ENCODE data around the gene RHBDF1. TPM values are rescaled to one million over a fixed set of nuclear protein-coding genes. Genes with fewer than 3 reads are reported as not detected.

The RHBDF1 gene
- total and polyA plus RNA-seq, 5 donors, result 20.4 to 29.6 (median 24.7) TPM

DNA sequence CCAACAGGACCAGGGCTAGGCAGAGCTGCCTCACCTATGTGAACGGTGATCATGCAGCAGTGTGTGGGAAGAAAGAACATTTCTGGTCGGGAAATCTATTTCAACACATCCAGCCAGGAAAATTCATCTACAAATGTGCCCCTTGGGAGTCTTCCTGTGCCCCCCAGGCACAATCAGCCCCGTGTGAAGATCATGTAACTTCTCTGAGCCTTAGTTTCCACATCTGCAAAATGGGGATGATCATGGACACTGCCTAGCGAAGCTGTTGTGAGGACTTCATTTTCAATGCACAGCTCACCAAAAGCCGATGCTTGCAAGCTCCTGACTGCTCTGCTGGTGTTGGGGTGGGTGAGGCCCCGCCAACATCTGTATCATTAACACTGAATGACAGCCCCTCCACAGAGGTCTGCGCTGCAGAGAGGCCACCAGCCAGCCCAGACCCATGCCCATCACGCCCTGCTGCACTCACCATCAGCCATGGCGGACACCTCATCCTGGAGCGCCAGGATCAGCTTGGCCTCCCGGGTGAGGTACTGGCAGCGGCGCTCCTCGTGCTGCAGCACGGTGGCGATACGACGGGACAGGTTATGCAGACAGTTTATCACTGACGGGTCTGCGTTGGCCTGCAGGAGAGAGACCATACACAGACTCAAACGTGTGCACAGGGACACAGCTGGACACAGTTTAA lies 39.9 kb upstream of the RHBDF1 start:
- intact Hi-C loops (cut with DNase I), result no loop called here
- 93% methylated on average over 21 of the region's 21 CpGs for WGBS
- H3K4me1 ChIP-seq (ENCODE audit: control insufficient read depth, insufficient read depth, low read length), result peaks cover 3% of the 10 kb centered on the region
- DNase-seq (no peak), ATAC-seq (no peak)
- H3K9me3 ChIP-seq (ENCODE audit: control insufficient read depth, low read length), result no peaks in the 10 kb centered on the region
- H3K27me3 ChIP-seq (ENCODE audit: control insufficient read depth, insufficient read depth), result no peaks in the 10 kb centered on the region
- no peak overlapping the region for H3K27ac ChIP-seq (ENCODE audit: low read length)
- H3K4me3 ChIP-seq (ENCODE audit: low read length), result no peak overlapping the region

DNA sequence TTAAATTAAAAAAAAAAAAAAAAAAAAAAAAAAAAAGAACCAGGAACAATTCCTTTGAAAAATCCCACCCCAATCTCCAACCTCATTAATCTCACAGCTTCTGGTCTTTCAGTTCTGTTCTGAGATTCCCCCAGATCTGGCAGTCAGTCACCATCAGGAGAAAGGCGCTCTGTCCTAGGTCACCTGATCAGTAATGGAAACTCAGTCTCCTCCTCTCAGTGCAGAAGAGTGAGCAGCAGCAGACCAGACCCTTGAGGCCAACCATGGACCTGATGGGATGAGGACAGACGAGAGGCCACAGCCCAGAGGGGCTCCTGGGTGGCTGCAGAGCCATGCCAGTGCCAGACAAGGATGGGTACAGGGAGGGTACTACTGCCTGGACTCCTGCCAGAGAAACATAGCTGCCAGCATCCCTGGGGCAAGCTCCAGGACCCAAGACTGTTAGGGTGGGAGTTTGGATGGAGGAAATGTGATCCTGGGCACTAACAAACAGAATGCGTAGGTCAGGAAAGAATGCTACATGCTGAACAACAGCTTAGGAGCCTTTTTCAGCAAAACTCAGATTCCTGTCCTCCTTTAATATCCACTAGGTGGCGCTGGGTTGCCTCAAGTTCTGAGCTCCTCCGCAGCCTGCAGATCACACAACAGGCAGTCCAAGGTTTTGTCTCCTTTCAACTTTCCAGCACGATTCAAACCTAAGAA lies 34.3 kb upstream of the RHBDF1 start:
- ATAC-seq, result peak; percentile 17 to 34
- DNase-seq, result peak in 1 of 3 donors; percentile 68
- no peaks in the 10 kb centered on the region for H3K9me3 ChIP-seq (ENCODE audit: control insufficient read depth, low read length)
- H3K4me1 ChIP-seq (ENCODE audit: control insufficient read depth, insufficient read depth, low read length), result peaks cover 9% of the 10 kb centered on the region
- no peaks in the 10 kb centered on the region for H3K27me3 ChIP-seq (ENCODE audit: control insufficient read depth, insufficient read depth)
- intact Hi-C loops (cut with DNase I), result loop anchor here in 3 of 4 donors (5.0 kb wide), 3 partner anchors 76 to 256 kb away; partner anchors contain the start of genes AXIN1 (in 1 of the 3) and HBQ1 (in 1 of the 3)
- no peak overlapping the region for H3K27ac ChIP-seq (ENCODE audit: low read length)
- WGBS, result 26% methylated on average over 6 of the region's 6 CpGs
- H3K4me3 ChIP-seq (ENCODE audit: low read length), result no peak overlapping the region

- H3K27me3 ChIP-seq (ENCODE audit: control insufficient read depth, insufficient read depth), result no peaks in the 10 kb centered on the region
- H3K4me1 ChIP-seq (ENCODE audit: control insufficient read depth, insufficient read depth, low read length), result peaks cover 16% of the 10 kb centered on the region
- intact Hi-C loops (cut with DNase I), result loop anchor here in 3 of 4 donors (5.0 kb wide), 3 partner anchors 77 to 257 kb away; partner anchors contain the start of genes AXIN1 (in 1 of the 3) and HBQ1 (in 1 of the 3)
- H3K9me3 ChIP-seq (ENCODE audit: control insufficient read depth, low read length), result no peaks in the 10 kb centered on the region
- WGBS, result 87% methylated on average over 6 of the region's 6 CpGs
- DNase-seq, result no peak
- H3K27ac ChIP-seq (ENCODE audit: low read length), result no peak overlapping the region
- H3K4me3 ChIP-seq (ENCODE audit: low read length), result no peak overlapping the region
- no peak for ATAC-seq
These were observed 33.1 kb upstream of the RHBDF1 start for GRCh38 chr16:105521-105920.

DNA sequence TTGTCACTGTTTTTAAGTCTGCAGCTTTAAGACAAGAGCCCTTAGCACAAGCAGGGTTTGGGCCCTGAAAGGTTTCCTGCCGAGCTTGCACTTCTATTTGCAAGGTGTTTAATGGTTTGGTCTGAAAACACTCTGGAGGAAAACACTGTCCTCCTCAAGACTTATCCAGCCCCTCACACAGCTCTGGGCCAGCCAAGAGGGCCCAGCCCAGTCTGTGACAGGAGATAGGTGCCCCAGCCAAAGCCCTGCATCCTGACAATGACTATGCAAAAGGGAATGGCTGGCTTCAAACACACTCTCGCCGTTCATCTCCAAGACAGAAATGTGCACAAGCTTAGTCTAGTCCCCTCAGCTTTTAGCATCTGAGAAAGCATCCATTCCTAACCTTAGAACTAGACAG lies 32.5 kb upstream of the RHBDF1 start:
- H3K4me3 ChIP-seq (ENCODE audit: low read length), result no peak overlapping the region
- WGBS, result 81% methylated on average over 3 of the region's 3 CpGs
- ATAC-seq, result no peak
- H3K27me3 ChIP-seq (ENCODE audit: control insufficient read depth, insufficient read depth), result no peaks in the 10 kb centered on the region
- H3K4me1 ChIP-seq (ENCODE audit: control insufficient read depth, insufficient read depth, low read length), result peaks cover 16% of the 10 kb centered on the region
- no peak for DNase-seq
- intact Hi-C loops (cut with DNase I), result loop anchor here in 3 of 4 donors (5.0 kb wide), 3 partner anchors 77 to 257 kb away; partner anchors contain the start of genes AXIN1 (in 1 of the 3) and HBQ1 (in 1 of the 3)
- no peaks in the 10 kb centered on the region for H3K9me3 ChIP-seq (ENCODE audit: control insufficient read depth, low read length)
- no peak overlapping the region for H3K27ac ChIP-seq (ENCODE audit: low read length)

- H3K4me3 ChIP-seq (ENCODE audit: low read length), result no peak overlapping the region
- peaks cover 16% of the 10 kb centered on the region for H3K4me1 ChIP-seq (ENCODE audit: control insufficient read depth, insufficient read depth, low read length)
- ATAC-seq, result no peak
- intact Hi-C loops (cut with DNase I), result no loop called here
- no peaks in the 10 kb centered on the region for H3K27me3 ChIP-seq (ENCODE audit: control insufficient read depth, insufficient read depth)
- 86% methylated on average over 5 of the region's 5 CpGs for WGBS
- H3K9me3 ChIP-seq (ENCODE audit: control insufficient read depth, low read length), result no peaks in the 10 kb centered on the region
- H3K27ac ChIP-seq (ENCODE audit: low read length), result no peak overlapping the region
- DNase-seq, result no peak
These were observed 31.9 kb upstream of the RHBDF1 start for GRCh38 chr16:104355-104754.

DNA sequence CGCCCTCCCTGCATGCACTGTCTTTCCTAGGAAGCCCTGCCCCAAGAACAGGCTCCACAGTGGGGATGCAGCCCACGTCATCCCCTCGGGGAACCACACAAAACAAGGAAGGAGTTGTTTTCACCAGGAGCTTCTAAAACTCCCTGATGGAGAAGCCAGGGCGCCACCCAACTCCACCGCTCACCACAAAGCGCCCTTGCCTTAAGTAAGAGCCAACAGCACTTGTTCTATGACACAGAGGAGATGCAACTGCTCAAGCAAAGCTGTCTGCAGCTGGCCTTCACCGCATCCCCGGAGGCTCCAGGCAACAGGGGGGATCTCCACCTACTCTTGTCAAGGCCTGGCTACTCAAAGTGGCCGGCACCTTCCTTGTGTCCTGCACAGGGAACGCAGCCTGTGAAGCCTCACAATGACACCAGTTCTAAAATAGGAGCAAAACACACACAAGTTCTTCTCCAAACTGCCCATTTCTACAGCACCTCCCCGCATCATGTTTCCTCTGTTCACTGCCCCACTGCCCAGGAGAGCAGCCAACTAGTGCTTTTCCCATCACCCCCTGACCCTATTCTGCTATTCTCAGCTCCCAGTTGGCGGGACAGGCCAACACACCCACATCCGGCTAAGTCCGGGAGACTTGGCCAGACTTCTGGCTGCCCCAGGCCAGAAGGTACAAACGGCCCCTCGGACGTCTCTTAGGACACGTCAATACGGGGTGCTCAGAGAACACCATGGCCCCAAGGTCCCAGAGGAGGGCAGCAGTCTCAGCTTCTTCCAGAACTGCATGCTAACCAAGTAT lies 29.8 kb upstream of the RHBDF1 start:
- Histone ChIP-seq H3K27me3 (ENCODE audit: control insufficient read depth, insufficient read depth) (no peaks in the 10 kb centered on the region), H3K27ac (ENCODE audit: low read length) (peak overlapping the region; percentile 65), H3K4me1 (ENCODE audit: control insufficient read depth, insufficient read depth, low read length) (peaks cover 16% of the 10 kb centered on the region), H3K9me3 (ENCODE audit: control insufficient read depth, low read length) (no peaks in the 10 kb centered on the region), H3K4me3 (ENCODE audit: low read length) (no peak overlapping the region)
- intact Hi-C loops (cut with DNase I), result no loop called here
- WGBS, result 28% methylated on average over 19 of the region's 19 CpGs
- DNase-seq, result peak; percentile 80 to 91 (median 89)
- ATAC-seq, result peak; percentile 82 to 87

- no peak overlapping the region for H3K4me3 ChIP-seq (ENCODE audit: low read length)
- peak in 1 of 2 donors; percentile 2 for ATAC-seq
- peak overlapping the region; percentile 65 for H3K27ac ChIP-seq (ENCODE audit: low read length)
- no peaks in the 10 kb centered on the region for H3K27me3 ChIP-seq (ENCODE audit: control insufficient read depth, insufficient read depth)
- H3K9me3 ChIP-seq (ENCODE audit: control insufficient read depth, low read length), result no peaks in the 10 kb centered on the region
- DNase-seq, result peak in 1 of 3 donors; percentile 56
- 72% methylated on average over 6 of the region's 6 CpGs for WGBS
- peaks cover 16% of the 10 kb centered on the region for H3K4me1 ChIP-seq (ENCODE audit: control insufficient read depth, insufficient read depth, low read length)
- intact Hi-C loops (cut with DNase I), result no loop called here
These were observed 29.2 kb upstream of the RHBDF1 start for GRCh38 chr16:101586-101985.

GRCh38 chr16:100989-101388 lies 28.6 kb upstream of the RHBDF1 start:
- no peak for ATAC-seq
- DNase-seq, result peak in 1 of 3 donors; percentile 48
- no peak overlapping the region for H3K4me3 ChIP-seq (ENCODE audit: low read length)
- H3K4me1 ChIP-seq (ENCODE audit: control insufficient read depth, insufficient read depth, low read length), result peaks cover 16% of the 10 kb centered on the region
- intact Hi-C loops (cut with DNase I), result no loop called here
- no peak overlapping the region for H3K27ac ChIP-seq (ENCODE audit: low read length)
- 81% methylated on average over 5 of the region's 5 CpGs for WGBS
- no peaks in the 10 kb centered on the region for H3K27me3 ChIP-seq (ENCODE audit: control insufficient read depth, insufficient read depth)
- no peaks in the 10 kb centered on the region for H3K9me3 ChIP-seq (ENCODE audit: control insufficient read depth, low read length)

GRCh38 chr16:97822-98221 lies 25.4 kb upstream of the RHBDF1 start:
- no peaks in the 10 kb centered on the region for H3K9me3 ChIP-seq (ENCODE audit: control insufficient read depth, low read length)
- no peak overlapping the region for H3K4me3 ChIP-seq (ENCODE audit: low read length)
- H3K27ac ChIP-seq (ENCODE audit: low read length), result no peak overlapping the region
- 93% methylated on average over 8 of the region's 8 CpGs for WGBS
- ATAC-seq (no peak), DNase-seq (peak in 1 of 3 donors; percentile 46)
- H3K27me3 ChIP-seq (ENCODE audit: control insufficient read depth, insufficient read depth), result no peaks in the 10 kb centered on the region
- peaks cover 15% of the 10 kb centered on the region for H3K4me1 ChIP-seq (ENCODE audit: control insufficient read depth, insufficient read depth, low read length)
- intact Hi-C loops (cut with DNase I), result loop anchor here (2.0 kb wide), 2 partner anchors 31 to 33 kb away; no protein-coding TSS in a partner anchor

GRCh38 chr16:96935-97381 lies 24.5 kb upstream of the RHBDF1 start:
- Histone ChIP-seq H3K27me3 (ENCODE audit: control insufficient read depth, insufficient read depth) (no peaks in the 10 kb centered on the region), H3K4me3 (ENCODE audit: low read length) (no peak overlapping the region), H3K4me1 (ENCODE audit: control insufficient read depth, insufficient read depth, low read length) (peaks cover 7% of the 10 kb centered on the region), H3K9me3 (ENCODE audit: control insufficient read depth, low read length) (no peaks in the 10 kb centered on the region), H3K27ac (ENCODE audit: low read length) (no peak overlapping the region)
- ATAC-seq, result peak; percentile 76 to 77
- intact Hi-C loops (cut with DNase I), result loop anchor here (2.0 kb wide), 2 partner anchors 30 to 32 kb away; no protein-coding TSS in a partner anchor
- WGBS, result 8% methylated on average over 11 of the region's 11 CpGs
- DNase-seq, result peak; percentile 90 to 96 (median 95)

All from right cardiac atrium (tissue), 5 donors.